SU-DHL-6 (cell line): ENCODE measurements around the gene PXDC1.

ENCODE experiments used
- EZH2phosphoT487 ChIP-seq: fragments of 200-600 bp; sonication (generic), shearing (Covaris generic); conservative IDR thresholded peaks from 2 replicates; pipeline ENCODE4 v1.6.1; 2018; ENCODE audit warnings: mild to moderate bottlenecking, antibody characterized with exemption, low read length, moderate library complexity, mixed read lengths
- TF ChIP-seq, protein P1 (sequence below): fragments of 200-600 bp; sonication (generic); IDR thresholded peaks from one replicate; pipeline ENCODE4 v1.5.1; 2017; ENCODE audit warnings: antibody characterized with exemption, mild to moderate bottlenecking, low read length, moderate library complexity; ENCODE audit not compliant: insufficient read depth, poor library complexity, severe bottlenecking

DNA sequence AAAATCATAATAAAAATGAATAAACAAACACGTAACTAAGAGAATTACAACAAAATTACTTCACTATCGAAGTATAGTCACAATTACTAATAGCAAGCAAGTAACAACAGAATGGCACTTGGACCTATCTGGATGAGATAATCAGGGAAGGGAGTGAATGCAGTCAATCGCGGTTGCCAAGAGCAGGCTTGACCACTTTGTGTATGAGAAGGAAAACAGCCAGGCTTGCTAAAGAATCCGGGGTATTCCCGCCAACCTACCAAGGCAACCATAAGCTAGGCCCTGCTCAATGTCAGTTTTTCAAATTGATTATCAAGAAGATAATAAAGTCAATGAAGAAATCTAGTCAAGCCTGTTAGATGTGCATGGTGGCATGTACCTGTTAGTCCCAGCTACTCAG is 39.7 kb downstream of the PXDC1 start:
- TF ChIP-seq, protein P1, sequence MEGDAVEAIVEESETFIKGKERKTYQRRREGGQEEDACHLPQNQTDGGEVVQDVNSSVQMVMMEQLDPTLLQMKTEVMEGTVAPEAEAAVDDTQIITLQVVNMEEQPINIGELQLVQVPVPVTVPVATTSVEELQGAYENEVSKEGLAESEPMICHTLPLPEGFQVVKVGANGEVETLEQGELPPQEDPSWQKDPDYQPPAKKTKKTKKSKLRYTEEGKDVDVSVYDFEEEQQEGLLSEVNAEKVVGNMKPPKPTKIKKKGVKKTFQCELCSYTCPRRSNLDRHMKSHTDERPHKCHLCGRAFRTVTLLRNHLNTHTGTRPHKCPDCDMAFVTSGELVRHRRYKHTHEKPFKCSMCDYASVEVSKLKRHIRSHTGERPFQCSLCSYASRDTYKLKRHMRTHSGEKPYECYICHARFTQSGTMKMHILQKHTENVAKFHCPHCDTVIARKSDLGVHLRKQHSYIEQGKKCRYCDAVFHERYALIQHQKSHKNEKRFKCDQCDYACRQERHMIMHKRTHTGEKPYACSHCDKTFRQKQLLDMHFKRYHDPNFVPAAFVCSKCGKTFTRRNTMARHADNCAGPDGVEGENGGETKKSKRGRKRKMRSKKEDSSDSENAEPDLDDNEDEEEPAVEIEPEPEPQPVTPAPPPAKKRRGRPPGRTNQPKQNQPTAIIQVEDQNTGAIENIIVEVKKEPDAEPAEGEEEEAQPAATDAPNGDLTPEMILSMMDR, result no peak
- TF ChIP-seq EZH2phosphoT487, result no peak
